ENCODE measurements around the gene CALN1.
"Not testable (repeated sequence)": the region's sequence is repeated elsewhere in the genome, so short reads cannot be mapped to it uniquely, and the experiment has no call there.

Gene CALN1

DNA sequence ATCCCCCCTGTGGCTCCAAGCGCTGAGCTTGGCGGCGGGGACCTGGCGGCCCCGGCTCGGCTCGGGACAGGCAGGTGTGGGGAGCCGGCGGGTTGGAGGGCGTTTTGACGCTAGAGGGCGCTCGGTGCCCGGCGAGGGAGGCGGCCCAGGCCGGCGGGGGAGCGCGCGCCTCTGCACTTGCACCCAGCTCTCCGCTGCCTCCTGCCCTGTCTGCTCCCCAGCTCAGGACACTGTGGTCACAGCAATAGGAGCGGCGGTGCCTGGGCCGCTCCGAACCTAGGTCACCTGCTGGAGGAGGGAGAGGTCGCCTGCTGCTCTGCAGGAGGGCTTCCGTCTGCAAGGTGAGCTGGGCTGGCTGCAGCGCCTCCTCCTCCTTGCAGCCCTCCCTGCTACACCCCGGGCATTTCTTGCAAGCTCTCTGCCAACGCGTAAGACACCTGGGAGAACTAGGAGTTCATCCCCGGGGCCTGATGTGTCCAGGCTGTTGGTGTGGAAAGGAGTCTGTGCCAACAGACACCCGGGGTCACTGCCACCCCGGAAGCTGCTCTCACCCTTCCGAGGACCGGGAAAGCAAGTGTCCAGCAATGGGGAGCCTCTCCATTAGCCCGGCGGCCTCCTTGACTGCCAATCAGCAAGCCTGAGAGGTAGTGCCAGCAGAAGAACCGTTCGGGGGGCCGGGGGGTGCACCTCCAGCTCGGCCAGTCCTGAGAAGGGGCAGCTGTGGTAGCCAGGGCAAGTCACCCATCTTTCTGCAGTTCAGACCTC, 659.8 kb downstream of the CALN1 start:
- TF ChIP-seq, protein P1, sequence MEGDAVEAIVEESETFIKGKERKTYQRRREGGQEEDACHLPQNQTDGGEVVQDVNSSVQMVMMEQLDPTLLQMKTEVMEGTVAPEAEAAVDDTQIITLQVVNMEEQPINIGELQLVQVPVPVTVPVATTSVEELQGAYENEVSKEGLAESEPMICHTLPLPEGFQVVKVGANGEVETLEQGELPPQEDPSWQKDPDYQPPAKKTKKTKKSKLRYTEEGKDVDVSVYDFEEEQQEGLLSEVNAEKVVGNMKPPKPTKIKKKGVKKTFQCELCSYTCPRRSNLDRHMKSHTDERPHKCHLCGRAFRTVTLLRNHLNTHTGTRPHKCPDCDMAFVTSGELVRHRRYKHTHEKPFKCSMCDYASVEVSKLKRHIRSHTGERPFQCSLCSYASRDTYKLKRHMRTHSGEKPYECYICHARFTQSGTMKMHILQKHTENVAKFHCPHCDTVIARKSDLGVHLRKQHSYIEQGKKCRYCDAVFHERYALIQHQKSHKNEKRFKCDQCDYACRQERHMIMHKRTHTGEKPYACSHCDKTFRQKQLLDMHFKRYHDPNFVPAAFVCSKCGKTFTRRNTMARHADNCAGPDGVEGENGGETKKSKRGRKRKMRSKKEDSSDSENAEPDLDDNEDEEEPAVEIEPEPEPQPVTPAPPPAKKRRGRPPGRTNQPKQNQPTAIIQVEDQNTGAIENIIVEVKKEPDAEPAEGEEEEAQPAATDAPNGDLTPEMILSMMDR (IDR thresholded peaks at IDR 0.05; ENCODE audit: low read depth, low read length, missing control alignments): peak; percentile 51
- H3K4me3 ChIP-seq (ENCODE audit: low read depth, low read length): no peak overlapping the region
- DNase-seq (ENCODE audit: low read depth): no peak

DNA sequence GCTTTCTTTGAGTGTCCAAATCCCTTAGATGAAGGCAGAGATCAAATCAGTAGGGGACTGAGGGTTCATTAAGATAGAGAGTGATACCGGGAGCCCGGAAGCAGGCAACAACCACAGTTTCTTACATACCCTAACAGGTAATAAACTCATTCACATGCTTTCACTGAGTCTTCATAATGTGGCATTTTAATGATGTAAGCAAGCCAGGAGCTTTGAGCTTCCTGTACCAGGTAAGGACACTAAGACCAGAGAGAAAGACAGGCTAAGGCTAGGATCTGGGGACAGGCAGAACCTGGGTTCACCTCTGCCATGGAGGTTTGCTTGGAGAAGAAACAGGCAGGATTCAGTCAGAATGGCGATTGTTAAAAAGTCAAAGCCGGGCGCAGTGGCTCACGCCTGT, 661.8 kb downstream of the CALN1 start:
- no peak overlapping the region for H3K4me3 ChIP-seq (ENCODE audit: low read depth, low read length)
- TF ChIP-seq, protein P1 (IDR thresholded peaks at IDR 0.05; ENCODE audit: low read depth, low read length, missing control alignments): no peak
- no peak for DNase-seq (ENCODE audit: low read depth)

DNA sequence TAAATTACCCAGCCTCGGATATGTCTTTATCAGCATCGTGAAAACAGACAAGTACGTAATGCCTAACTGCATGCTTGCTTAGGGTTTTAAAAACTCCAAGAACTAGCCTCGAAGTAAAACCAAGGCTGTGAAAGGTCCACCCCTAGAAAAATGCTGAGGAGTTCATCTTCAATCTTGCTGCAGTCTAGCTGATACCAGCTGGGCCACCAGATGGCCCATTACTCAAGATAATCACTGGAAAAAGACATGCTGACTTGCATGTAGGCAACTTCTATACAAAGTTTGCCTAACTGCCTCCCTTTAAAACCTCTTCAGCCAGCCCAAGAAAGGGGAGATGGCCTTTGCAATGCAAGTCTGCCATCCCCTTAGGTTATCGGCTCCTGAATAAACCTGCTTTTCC, 666.1 kb downstream of the CALN1 start:
- no peak overlapping the region for H3K4me3 ChIP-seq (ENCODE audit: low read depth, low read length)
- no peak for DNase-seq (ENCODE audit: low read depth)
- TF ChIP-seq, protein P1 (IDR thresholded peaks at IDR 0.05; ENCODE audit: low read depth, low read length, missing control alignments): no peak

DNA sequence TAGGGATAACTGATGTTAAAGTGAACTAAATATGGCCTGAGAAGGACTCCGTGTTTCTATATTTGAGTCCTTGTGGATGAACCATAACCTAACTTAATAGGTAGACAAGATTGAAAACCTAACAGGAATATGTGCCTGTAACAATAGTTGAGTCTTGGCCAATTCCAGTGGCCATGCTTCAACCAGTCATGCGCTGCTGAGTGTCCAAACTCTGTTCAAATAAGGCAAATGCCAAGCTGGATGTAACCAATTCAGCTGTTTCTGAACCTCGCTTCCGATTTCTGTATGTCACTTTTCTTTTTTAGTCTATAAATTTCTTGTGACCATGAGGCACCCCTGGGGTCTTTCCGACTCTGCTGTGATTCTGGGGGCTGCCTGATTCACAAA, 672.0 kb downstream of the CALN1 start:
- TF ChIP-seq, protein P1 (IDR thresholded peaks at IDR 0.05; ENCODE audit: low read depth, low read length, missing control alignments): no peak
- no peak overlapping the region for H3K4me3 ChIP-seq (ENCODE audit: low read depth, low read length)
- no peak for DNase-seq (ENCODE audit: low read depth)

DNA sequence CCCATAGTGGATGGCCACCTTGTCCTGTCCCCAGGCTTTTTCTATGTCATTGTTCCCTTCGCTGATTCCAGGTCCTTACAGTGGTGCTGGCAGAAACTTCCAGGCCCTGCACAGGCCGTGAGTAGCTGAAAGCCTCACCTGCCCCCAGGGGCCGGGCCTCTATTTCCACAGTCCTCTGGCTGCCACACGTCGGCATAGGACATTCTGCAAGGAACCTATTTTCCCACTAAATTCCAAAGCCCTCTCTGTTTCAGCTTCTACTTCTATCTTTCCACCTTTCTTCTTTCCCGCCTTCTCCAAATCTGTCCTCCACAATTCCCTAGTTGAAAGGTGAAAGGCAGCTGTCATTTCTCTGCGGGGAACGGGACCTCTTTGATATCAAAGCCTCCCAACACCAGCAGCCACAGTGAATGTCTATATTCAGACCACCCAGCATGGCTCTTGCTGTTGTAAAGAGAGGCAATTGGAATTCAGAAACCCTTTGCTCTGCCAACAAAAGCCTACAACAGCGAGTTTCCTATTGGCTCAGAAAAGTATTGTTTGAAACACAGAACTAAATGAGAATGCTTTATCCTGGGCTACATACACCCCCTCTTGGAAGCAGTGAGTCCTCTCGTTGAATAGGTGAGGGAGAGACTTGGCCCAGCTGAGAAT, 672.5 kb downstream of the CALN1 start:
- no peak overlapping the region for H3K4me3 ChIP-seq (ENCODE audit: low read depth, low read length)
- TF ChIP-seq, protein P1 (IDR thresholded peaks at IDR 0.05; ENCODE audit: low read depth, low read length, missing control alignments): no peak
- DNase-seq (ENCODE audit: low read depth): no peak

DNA sequence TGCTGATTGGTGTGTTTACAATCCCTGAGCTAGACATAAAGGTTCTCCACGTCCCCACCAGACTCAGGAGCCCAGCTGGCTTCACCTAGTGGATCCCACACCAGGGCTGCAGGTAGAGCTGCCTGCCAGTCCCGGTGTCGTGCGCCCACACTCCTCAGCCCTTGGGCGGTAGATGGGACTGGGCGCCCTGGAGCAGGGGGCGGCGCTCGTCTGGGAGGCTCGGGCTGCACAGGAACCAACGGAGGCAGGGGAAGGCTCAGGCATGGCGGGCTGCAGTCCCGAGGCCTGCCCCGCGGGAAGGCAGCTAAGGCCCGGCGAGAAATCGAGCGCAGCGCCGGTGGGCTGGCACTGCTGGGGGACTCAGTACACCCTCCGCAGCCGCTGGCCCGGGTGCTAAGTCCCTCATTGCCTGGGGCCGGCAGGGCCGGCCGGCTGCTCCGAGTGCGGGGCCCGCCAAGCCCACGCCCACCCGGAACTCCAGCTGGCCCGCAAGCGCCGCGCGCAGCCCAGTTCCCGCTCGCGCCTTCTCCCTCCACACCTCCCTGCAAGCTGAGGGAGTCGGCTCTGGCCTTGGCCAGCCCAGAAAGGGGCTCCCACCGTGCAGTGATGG, 674.1 kb downstream of the CALN1 start:
- not testable (repeated sequence) for H3K4me3 ChIP-seq (ENCODE audit: low read depth, low read length); DNase-seq (ENCODE audit: low read depth)

DNA sequence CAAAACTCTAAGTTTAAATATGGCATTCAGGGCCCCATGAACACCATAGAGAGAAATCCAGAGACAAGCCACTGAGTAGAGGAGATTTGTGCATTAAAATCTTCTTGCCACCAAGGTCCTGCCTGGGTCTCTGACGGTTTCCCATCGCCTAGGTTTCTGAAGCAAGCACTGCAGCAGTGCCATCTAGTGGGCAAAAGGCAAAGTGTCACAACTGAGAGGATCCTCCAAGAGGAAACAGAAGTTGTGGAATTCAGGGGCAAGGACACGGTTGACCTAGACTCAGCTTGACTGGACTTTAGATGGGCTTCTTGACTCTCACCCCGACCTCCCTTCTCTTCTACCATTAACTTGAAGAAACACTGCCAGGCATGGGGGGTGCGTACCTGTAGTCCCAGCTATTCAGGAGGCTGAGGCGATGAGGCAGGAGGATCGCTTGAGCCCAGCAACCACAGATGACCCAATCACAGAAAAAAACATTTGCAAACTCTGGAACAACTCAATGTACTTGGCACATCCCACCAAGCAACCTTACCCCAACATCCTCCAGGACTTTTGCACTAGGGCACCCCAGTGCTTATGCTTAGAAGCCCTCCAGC, 676.1 kb downstream of the CALN1 start:
- TF ChIP-seq, protein P1 (IDR thresholded peaks at IDR 0.05; ENCODE audit: low read depth, low read length, missing control alignments): peak; percentile 88
- DNase-seq (ENCODE audit: low read depth): peak; percentile 12
- H3K4me3 ChIP-seq (ENCODE audit: low read depth, low read length): no peak overlapping the region
